ENCODE data around the gene METTL22. TPM values are rescaled to one million over a fixed set of nuclear protein-coding genes. Genes with fewer than 3 reads are reported as not detected.

Gene METTL22
- total and polyA plus RNA-seq, 2 donors (not counting 1 experiment from before 2014, with no cell fraction given), result 49.5 to 62.9 TPM

DNA sequence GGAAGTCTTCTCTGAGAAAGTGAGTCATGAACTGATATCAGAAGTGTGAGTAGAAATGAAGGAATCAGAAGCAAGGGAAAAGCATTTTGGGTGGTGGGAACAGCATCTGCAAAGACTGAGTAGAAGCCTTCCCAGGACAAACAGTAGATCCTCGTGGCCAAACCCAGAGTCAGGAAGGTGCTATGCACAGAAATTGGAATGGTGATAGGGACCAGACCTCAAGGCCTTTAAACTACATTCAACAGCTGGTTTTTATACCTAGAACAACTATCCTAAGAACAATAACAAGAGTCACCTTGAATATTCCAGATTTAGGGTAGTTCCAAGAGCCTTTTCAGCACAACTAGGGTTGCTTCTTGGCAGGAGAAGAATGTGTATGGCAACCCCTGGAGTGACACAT is 68.2 kb downstream of the METTL22 start:
- TF ChIP-seq CTCF (IDR thresholded peaks at IDR 0.05) (no peak), EZH2 (IDR thresholded peaks at IDR 0.05; ENCODE audit: borderline replicate concordance, insufficient read depth, low read depth, low read length, poor library complexity, severe bottlenecking) (no peak)
- peaks cover 46% of the 10 kb centered on the region for H3K79me2 ChIP-seq (ENCODE audit: control insufficient read depth, insufficient read depth, low read length)
- Mint-ChIP-seq H3K4me3 (no peak overlapping the region), H3K9me3 (ENCODE audit: insufficient read depth) (peaks cover 7% of the 10 kb centered on the region), H3K27ac (no peak overlapping the region), H3K27me3 (no peaks in the 10 kb centered on the region), H3K4me1 (peaks cover 15% of the 10 kb centered on the region)
- no peaks in the 10 kb centered on the region for H3K4me1 ChIP-seq (ENCODE audit: control insufficient read depth in 2 of 2, insufficient read depth in 2 of 2, low read length in 2 of 2)
- no peak overlapping the region for H3K4me2 ChIP-seq (replicated peaks; ENCODE audit: low read depth, low read length, poor library complexity, severe bottlenecking)
- no peak overlapping the region for H3K9ac ChIP-seq (ENCODE audit: low read length)
- no peaks in the 10 kb centered on the region for H3K27me3 ChIP-seq (replicated peaks in 1 of 4; ENCODE audit: control extremely low read depth in 1 of 4, control insufficient read depth in 3 of 4, insufficient read depth in 4 of 4, low read length in 3 of 4)
- DNase-seq, result no peak
- POLR2A ChIA-PET, result no interaction called here
- peaks cover 13% of the 10 kb centered on the region for H4K20me1 ChIP-seq (ENCODE audit: control insufficient read depth, insufficient read depth, low read length, poor library complexity, severe bottlenecking)
- no peak for ATAC-seq (ENCODE audit: low read depth)
- H2AFZ ChIP-seq (ENCODE audit: insufficient read depth, low read depth, low read length, poor library complexity, severe bottlenecking), result no peak overlapping the region
- no peak overlapping the region for H3K4me3 ChIP-seq (ENCODE audit: control extremely low read depth in 1 of 5, extremely low read depth in 1 of 5, insufficient read depth in 1 of 5, low read depth in 2 of 5, low read length in 4 of 5)
- H3K36me3 ChIP-seq (replicated peaks in 1 of 2; ENCODE audit: control extremely low read depth in 1 of 2, control insufficient read depth in 1 of 2, extremely low read depth in 1 of 2, insufficient read depth in 2 of 2, low read length in 1 of 2), result no peaks in the 10 kb centered on the region
- WGBS (ENCODE audit: insufficient coverage), result 83% methylated on average over 1 of the region's 1 CpG
- intact Hi-C loops (cut with micrococcal nuclease), result no loop called here
- CTCF ChIA-PET, result no interaction called here
- no peak overlapping the region for H3K27ac ChIP-seq (ENCODE audit: low read length in 2 of 2)
- peaks cover 0 to 18% (median 14%) of the 10 kb centered on the region in 3 donors for H3K9me3 ChIP-seq (ENCODE audit: control extremely low read depth in 1 of 3, control insufficient read depth in 2 of 3, insufficient read depth in 1 of 3, low read length in 2 of 3)

GRCh38 chr16:8691728-8692127 is 70.2 kb downstream of the METTL22 start:
- H3K9me3 ChIP-seq (ENCODE audit: control extremely low read depth in 1 of 3, control insufficient read depth in 2 of 3, insufficient read depth in 1 of 3, low read length in 2 of 3), result peaks cover 0 to 18% (median 14%) of the 10 kb centered on the region in 3 donors
- ChIA-PET POLR2A (no interaction called here), CTCF (interaction anchor here (0.9 kb wide), 1 partner anchor 189 kb away, joined by 3 read pairs; no protein-coding TSS in a partner anchor)
- peaks cover 3% of the 10 kb centered on the region for H4K20me1 ChIP-seq (ENCODE audit: control insufficient read depth, insufficient read depth, low read length, poor library complexity, severe bottlenecking)
- ATAC-seq (ENCODE audit: low read depth) (no peak), DNase-seq (no peak)
- TF ChIP-seq CTCF (IDR thresholded peaks at IDR 0.05), result no peak
- no peak for TF ChIP-seq EZH2 (IDR thresholded peaks at IDR 0.05; ENCODE audit: borderline replicate concordance, insufficient read depth, low read depth, low read length, poor library complexity, severe bottlenecking)
- H3K4me3 ChIP-seq (ENCODE audit: control extremely low read depth in 1 of 5, extremely low read depth in 1 of 5, insufficient read depth in 1 of 5, low read depth in 2 of 5, low read length in 4 of 5), result no peak overlapping the region
- no peak overlapping the region for H3K9ac ChIP-seq (ENCODE audit: low read length)
- Mint-ChIP-seq H3K9me3 (ENCODE audit: insufficient read depth) (peaks cover 7% of the 10 kb centered on the region), H3K4me1 (no peaks in the 10 kb centered on the region), H3K27me3 (no peaks in the 10 kb centered on the region), H3K27ac (no peak overlapping the region), H3K4me3 (no peak overlapping the region)
- H3K4me2 ChIP-seq (replicated peaks; ENCODE audit: low read depth, low read length, poor library complexity, severe bottlenecking), result no peak overlapping the region
- peaks cover 39% of the 10 kb centered on the region for H3K79me2 ChIP-seq (ENCODE audit: control insufficient read depth, insufficient read depth, low read length)
- no peak overlapping the region for H2AFZ ChIP-seq (ENCODE audit: insufficient read depth, low read depth, low read length, poor library complexity, severe bottlenecking)
- 92% methylated on average over 7 of the region's 8 CpGs for WGBS (ENCODE audit: insufficient coverage)
- H3K27me3 ChIP-seq (replicated peaks in 1 of 4; ENCODE audit: control extremely low read depth in 1 of 4, control insufficient read depth in 3 of 4, insufficient read depth in 4 of 4, low read length in 3 of 4), result no peaks in the 10 kb centered on the region
- H3K36me3 ChIP-seq (replicated peaks in 1 of 2; ENCODE audit: control extremely low read depth in 1 of 2, control insufficient read depth in 1 of 2, extremely low read depth in 1 of 2, insufficient read depth in 2 of 2, low read length in 1 of 2), result peaks cover 0 to 4% of the 10 kb centered on the region in 2 experiments
- no peaks in the 10 kb centered on the region for H3K4me1 ChIP-seq (ENCODE audit: control insufficient read depth in 2 of 2, insufficient read depth in 2 of 2, low read length in 2 of 2)
- intact Hi-C loops (cut with micrococcal nuclease), result no loop called here
- no peak overlapping the region for H3K27ac ChIP-seq (ENCODE audit: low read length in 2 of 2)

Data from B cell (primary cell).